Body of pancreas (tissue), 4 donors: ENCODE data around the gene COLEC12. TPM values are rescaled to one million over a fixed set of nuclear protein-coding genes. Genes with fewer than 3 reads are reported as not detected.

Source experiments
- ATAC-seq: fragments of 150-250 bp; one replicate; pipeline ENCODE4 v1.9.1; 2016
- DNase-seq, 4 donors: peaks; one replicate each; pipeline ENCODE4 v3.0.0-alpha.2; 2019
- H3K27ac ChIP-seq, 4 donors: fragments of 200-600 bp; sonication (generic); 1 replicate in 3 of 4; 2 replicates in 1 of 4; pipeline versions ENCODE4 v1.5.1 to v1.6.1; 2016 to 2019; ENCODE audit warnings: mild to moderate bottlenecking in 1 of 4, mixed read lengths in 1 of 4, moderate library complexity in 1 of 4
- H3K27me3 ChIP-seq, 2 donors: fragments of 200-600 bp; sonication (generic); one replicate each; pipeline ENCODE4 v1.6.0; 2016; ENCODE audit warnings: mild to moderate bottlenecking in 1 of 2
- H3K36me3 ChIP-seq, 2 donors: fragments of 200-600 bp; sonication (generic); replicated peaks in 1 of 2; 2 replicates each; pipeline ENCODE4 v1.5.1; 2016; ENCODE audit warnings: low read depth in 2 of 2; ENCODE audit not compliant: insufficient read depth in 1 of 2
- H3K4me1 ChIP-seq: fragments of 200-600 bp; sonication (generic); one replicate; pipeline ENCODE4 v1.6.0; 2016
- H3K4me3 ChIP-seq, 2 donors: fragments of 200-600 bp; sonication (generic); 1 replicate in 1 of 2; 2 replicates in 1 of 2; pipeline ENCODE4 v1.5.1; 2016 to 2019
- H3K9me3 ChIP-seq, 3 donors: fragments of 200-600 bp; sonication (generic); 1 replicate in 2 of 3; 2 replicates in 1 of 3; pipeline ENCODE4 v1.5.1; 2016
- POLR2A ChIP-seq, 3 donors: fragments of 450-650 bp; IDR thresholded peaks; one replicate each; pipeline ENCODE4 v1.6.1; 2016; ENCODE audit warnings: antibody characterized with exemption in 3 of 3, mild to moderate bottlenecking in 2 of 3
- WGBS, 2 donors: methylation state at CpG; one replicate each; pipeline ENCODE4 v1.1.5; 2017; 5-methylcytosine and 5-hydroxymethylcytosine counted together
- intact Hi-C: fragments of 100-400 bp; cut with DNase I; formaldehyde crosslinking; loops from one replicate; pipeline ENCODE4 v1.15.1; 2023
- total RNA-seq, 2 donors: library from RNA; depleted of rRNA; stranded (reverse); fragments of >200 nt; gene quantifications; one replicate each; pipeline ENCODE4 v1.1.0, GENCODE V29; 2016
- TF ChIP-seq, protein P1 (sequence below), 7 experiments: fragments of 450-650 bp in 4 of 7; fragments of 200-600 bp in 3 of 7; sonication (generic) in 3 of 7; IDR thresholded peaks; one replicate each; pipeline ENCODE4 v1.5.1; 2016 to 2019; ENCODE audit warnings: antibody characterized with exemption in 7 of 7

The COLEC12 gene
- total RNA-seq, 2 donors from 2014 or later: 3.6 to 4.2 TPM

GRCh38 chr18:328928-329327 is 171.6 kb downstream of the COLEC12 start:
- TF ChIP-seq, protein P1, sequence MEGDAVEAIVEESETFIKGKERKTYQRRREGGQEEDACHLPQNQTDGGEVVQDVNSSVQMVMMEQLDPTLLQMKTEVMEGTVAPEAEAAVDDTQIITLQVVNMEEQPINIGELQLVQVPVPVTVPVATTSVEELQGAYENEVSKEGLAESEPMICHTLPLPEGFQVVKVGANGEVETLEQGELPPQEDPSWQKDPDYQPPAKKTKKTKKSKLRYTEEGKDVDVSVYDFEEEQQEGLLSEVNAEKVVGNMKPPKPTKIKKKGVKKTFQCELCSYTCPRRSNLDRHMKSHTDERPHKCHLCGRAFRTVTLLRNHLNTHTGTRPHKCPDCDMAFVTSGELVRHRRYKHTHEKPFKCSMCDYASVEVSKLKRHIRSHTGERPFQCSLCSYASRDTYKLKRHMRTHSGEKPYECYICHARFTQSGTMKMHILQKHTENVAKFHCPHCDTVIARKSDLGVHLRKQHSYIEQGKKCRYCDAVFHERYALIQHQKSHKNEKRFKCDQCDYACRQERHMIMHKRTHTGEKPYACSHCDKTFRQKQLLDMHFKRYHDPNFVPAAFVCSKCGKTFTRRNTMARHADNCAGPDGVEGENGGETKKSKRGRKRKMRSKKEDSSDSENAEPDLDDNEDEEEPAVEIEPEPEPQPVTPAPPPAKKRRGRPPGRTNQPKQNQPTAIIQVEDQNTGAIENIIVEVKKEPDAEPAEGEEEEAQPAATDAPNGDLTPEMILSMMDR (IDR thresholded peaks at IDR 0.05): no peak
- no peak for TF ChIP-seq POLR2A (IDR thresholded peaks at IDR 0.05)
- no peaks in the 10 kb centered on the region for H3K27me3 ChIP-seq
- DNase-seq (no peak), ATAC-seq (no peak)
- H3K27ac ChIP-seq: no peak overlapping the region
- H3K4me1 ChIP-seq: no peaks in the 10 kb centered on the region
- intact Hi-C loops: no loop called here
- 91 to 92% methylated on average over 4 of the region's 4 CpGs for WGBS, 2 donors
- H3K4me3 ChIP-seq: no peak overlapping the region
- H3K9me3 ChIP-seq: no peaks in the 10 kb centered on the region
- H3K36me3 ChIP-seq: no peaks in the 10 kb centered on the region

DNA sequence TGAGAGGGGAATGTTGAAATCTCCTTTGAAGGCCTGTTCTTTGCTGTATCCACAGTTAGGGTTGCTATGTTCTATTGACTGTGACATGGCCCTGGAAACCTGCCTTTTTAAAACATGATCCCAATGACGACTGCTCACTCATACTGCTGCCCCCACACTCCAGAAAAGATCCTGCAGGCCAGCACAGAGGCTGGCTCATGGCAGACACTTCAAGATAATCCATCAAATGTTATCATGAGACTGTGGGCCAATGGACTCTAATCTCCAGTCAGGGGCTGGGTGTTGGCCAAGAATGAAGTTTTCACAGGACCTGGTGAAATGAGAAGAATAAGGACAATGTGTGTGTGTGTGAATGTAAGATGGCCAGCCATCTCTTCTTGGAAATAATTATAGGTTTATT is 173.7 kb downstream of the COLEC12 start:
- Histone ChIP-seq H3K27me3 (no peaks in the 10 kb centered on the region), H3K4me3 (no peak overlapping the region), H3K27ac (no peak overlapping the region), H3K36me3 (no peaks in the 10 kb centered on the region), H3K4me1 (no peaks in the 10 kb centered on the region), H3K9me3 (no peaks in the 10 kb centered on the region)
- TF ChIP-seq, protein P1 (IDR thresholded peaks at IDR 0.05): no peak
- TF ChIP-seq POLR2A (IDR thresholded peaks at IDR 0.05): no peak
- intact Hi-C loops: no loop called here
- DNase-seq: peak in 1 of 4 donors; percentile 13
- WGBS, 2 donors: 57 to 58% methylated on average over 1 of the region's 1 CpG
- ATAC-seq: no peak

GRCh38 chr18:323253-323622 is 177.3 kb downstream of the COLEC12 start:
- Histone ChIP-seq H3K27me3 (no peaks in the 10 kb centered on the region), H3K36me3 (no peaks in the 10 kb centered on the region), H3K9me3 (no peaks in the 10 kb centered on the region), H3K4me3 (no peak overlapping the region), H3K4me1 (no peaks in the 10 kb centered on the region), H3K27ac (no peak overlapping the region)
- TF ChIP-seq, protein P1 (IDR thresholded peaks at IDR 0.05): no peak
- TF ChIP-seq POLR2A (IDR thresholded peaks at IDR 0.05): no peak
- intact Hi-C loops: no loop called here
- WGBS, 2 donors: 50 to 71% methylated on average over 2 of the region's 2 CpGs
- DNase-seq (no peak), ATAC-seq (peak; percentile 47)

DNA sequence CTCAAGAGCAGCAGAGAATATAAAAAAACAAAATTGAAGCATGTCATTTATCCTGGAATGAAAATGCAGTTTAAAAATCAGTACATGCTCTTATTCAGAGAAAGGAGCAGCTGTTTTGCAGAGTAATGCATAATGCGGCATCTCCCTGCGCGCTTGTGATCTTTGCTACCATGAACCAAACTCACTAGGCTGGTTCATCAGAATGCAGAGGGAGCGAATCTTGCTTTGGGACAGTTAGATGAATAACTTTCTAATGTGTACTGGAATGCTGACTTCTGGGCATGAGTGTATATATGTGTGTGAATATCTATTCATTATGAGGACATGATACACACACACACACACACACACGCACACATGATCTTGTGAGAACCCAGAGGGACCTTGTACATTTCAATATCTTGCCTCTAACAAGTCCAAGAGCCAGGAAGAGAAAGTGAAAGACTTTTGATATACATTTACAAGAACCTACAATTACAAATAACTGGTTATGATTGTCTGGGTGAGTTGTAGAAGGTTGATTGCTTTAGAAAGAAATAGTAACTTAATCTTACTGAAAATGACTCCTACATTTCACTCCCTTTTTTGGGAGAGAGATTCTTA is 178.5 kb downstream of the COLEC12 start:
- no peak for TF ChIP-seq POLR2A (IDR thresholded peaks at IDR 0.05)
- TF ChIP-seq, protein P1 (IDR thresholded peaks at IDR 0.05): no peak
- WGBS, 2 donors: 88 to 92% methylated on average over 5 of the region's 5 CpGs
- no peak overlapping the region for H3K4me3 ChIP-seq

GRCh38 chr18:320155-320554 is 180.3 kb downstream of the COLEC12 start:
- DNase-seq (no peak), ATAC-seq (no peak)
- Histone ChIP-seq H3K27me3 (no peaks in the 10 kb centered on the region), H3K4me3 (no peak overlapping the region), H3K4me1 (no peaks in the 10 kb centered on the region), H3K9me3 (no peaks in the 10 kb centered on the region), H3K27ac (no peak overlapping the region), H3K36me3 (no peaks in the 10 kb centered on the region)
- TF ChIP-seq POLR2A (IDR thresholded peaks at IDR 0.05): no peak
- TF ChIP-seq, protein P1 (IDR thresholded peaks at IDR 0.05): no peak
- 46 to 65% methylated on average over 1 of the region's 1 CpG for WGBS, 2 donors
- intact Hi-C loops: no loop called here

More for the DNA sequence above, 178.5 kb downstream of the COLEC12 start:
- no peak for DNase-seq
- Histone ChIP-seq H3K27ac (no peak overlapping the region), H3K36me3 (no peaks in the 10 kb centered on the region), H3K27me3 (no peaks in the 10 kb centered on the region), H3K9me3 (no peaks in the 10 kb centered on the region), H3K4me1 (no peaks in the 10 kb centered on the region)
- intact Hi-C loops: no loop called here
- no peak for ATAC-seq
